OCI-LY1 (cell line): ENCODE data around the gene LY86.

ENCODE experiments used
- H2AFZ ChIP-seq: fragments of 200-600 bp; sonication (generic), shearing (Covaris generic); 2 replicates; pipeline ENCODE4 v1.6.0; 2014; ENCODE audit warnings: antibody characterized with exemption, mild to moderate bottlenecking, low read length
- H3F3A ChIP-seq: fragments of 200-600 bp; sonication (generic), shearing (Covaris generic); 2 replicates; pipeline ENCODE4 v1.6.0; 2014; ENCODE audit warnings: mild to moderate bottlenecking, antibody characterized with exemption, low read length, moderate library complexity; ENCODE audit not compliant: insufficient read depth
- H3K27ac ChIP-seq: fragments of 200-600 bp; sonication (generic); 2 replicates; pipeline ENCODE4 v1.5.1; 2014; ENCODE audit warnings: low read length, mixed run types, mild to moderate bottlenecking, low read depth; ENCODE audit not compliant: poor library complexity, severe bottlenecking
- H3K27me3 ChIP-seq: fragments of 200-600 bp; sonication (generic); 2 replicates; pipeline ENCODE4 v1.6.0; 2014; ENCODE audit warnings: antibody characterized with exemption, mild to moderate bottlenecking, low read length, moderate library complexity; ENCODE audit not compliant: insufficient read depth
- H3K36me3 ChIP-seq: fragments of 200-600 bp; sonication (generic); 2 replicates; pipeline ENCODE4 v1.6.1; 2014; ENCODE audit warnings: mild to moderate bottlenecking, antibody characterized with exemption, low read length, moderate library complexity, mixed read lengths; ENCODE audit not compliant: insufficient read depth
- H3K4me1 ChIP-seq: fragments of 200-600 bp; sonication (generic); 2 replicates; pipeline ENCODE4 v1.5.1; 2014; ENCODE audit warnings: mild to moderate bottlenecking, low read length, moderate library complexity; ENCODE audit not compliant: insufficient read depth, severe bottlenecking
- H3K4me2 ChIP-seq: fragments of 200-600 bp; sonication (generic), shearing (Covaris generic); 2 replicates; pipeline ENCODE4 v1.6.1; 2014; ENCODE audit warnings: low read length
- H3K4me3 ChIP-seq: fragments of 200-600 bp; sonication (generic); 2 replicates; pipeline ENCODE4 v1.5.1; 2014; ENCODE audit warnings: low read length, low read depth, mild to moderate bottlenecking, mixed read lengths; ENCODE audit not compliant: poor library complexity, severe bottlenecking
- H3K79me2 ChIP-seq: fragments of 200-600 bp; shearing (Covaris generic); 2 replicates; pipeline ENCODE4 v1.6.1; 2016; ENCODE audit warnings: mixed run types, low read length, mixed read lengths; ENCODE audit not compliant: insufficient read depth
- H3K9ac ChIP-seq: fragments of 200-600 bp; sonication (generic), shearing (Covaris generic); 2 replicates; pipeline ENCODE4 v1.6.1; 2014; ENCODE audit warnings: mild to moderate bottlenecking, low read length, mixed read lengths
- H3K9me2 ChIP-seq: fragments of 200-600 bp; sonication (generic), shearing (Covaris generic); 2 replicates; pipeline ENCODE4 v1.6.1; 2014; ENCODE audit warnings: low read depth, mild to moderate bottlenecking, low read length, mixed read lengths
- H3K9me3 ChIP-seq: fragments of 200-600 bp; shearing (Covaris generic); 2 replicates; pipeline ENCODE4 v1.6.1; 2014; ENCODE audit warnings: low read length, mixed read lengths
- H4K20me1 ChIP-seq: fragments of 200-600 bp; sonication (generic), shearing (Covaris generic); 2 replicates; pipeline ENCODE4 v1.6.0; 2016; ENCODE audit warnings: mild to moderate bottlenecking, low read length; ENCODE audit not compliant: insufficient read depth
- EZH2 ChIP-seq: fragments of 200-600 bp; sonication (generic), shearing (Covaris generic); IDR thresholded peaks from 2 replicates; pipeline ENCODE4 v1.8.0; 2017; ENCODE audit warnings: borderline replicate concordance, mixed run types, mild to moderate bottlenecking, antibody characterized with exemption, low read length, moderate library complexity, mixed read lengths
- TF ChIP-seq, protein P1 (sequence below): fragments of 200-600 bp; sonication (generic), shearing (Covaris generic); IDR thresholded peaks from 2 replicates; pipeline ENCODE4 v1.5.1; 2017; ENCODE audit warnings: mild to moderate bottlenecking, antibody characterized with exemption, low read length, moderate library complexity, mixed read lengths

Gene LY86

DNA sequence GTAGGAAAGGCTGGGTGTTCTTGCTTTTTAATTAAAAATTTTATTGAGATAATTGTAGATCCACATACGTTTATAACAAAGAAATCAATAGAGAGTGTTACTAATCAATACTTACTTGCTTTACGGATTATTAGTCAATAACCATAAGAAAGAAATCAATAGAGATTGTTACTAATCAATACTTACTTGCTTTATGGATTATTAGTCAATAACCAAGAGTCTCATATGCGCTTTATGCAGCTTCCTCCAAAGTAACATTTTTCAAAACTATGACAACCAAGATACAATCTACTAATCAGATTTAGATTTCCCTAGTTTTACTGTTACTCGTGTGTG, 31.0 kb upstream of the LY86 start:
- Histone ChIP-seq H3K79me2 (no peaks in the 10 kb centered on the region), H3K9ac (no peak overlapping the region), H3K27ac (no peak overlapping the region), H3K4me1 (no peaks in the 10 kb centered on the region), H3K4me3 (no peak overlapping the region), H4K20me1 (no peaks in the 10 kb centered on the region), H3K9me3 (no peaks in the 10 kb centered on the region), H3K4me2 (no peak overlapping the region), H3F3A (no peaks in the 10 kb centered on the region), H3K27me3 (no peaks in the 10 kb centered on the region), H2AFZ (no peak overlapping the region), H3K36me3 (no peaks in the 10 kb centered on the region), H3K9me2 (no peaks in the 10 kb centered on the region)
- no peak for TF ChIP-seq EZH2
- TF ChIP-seq, protein P1, sequence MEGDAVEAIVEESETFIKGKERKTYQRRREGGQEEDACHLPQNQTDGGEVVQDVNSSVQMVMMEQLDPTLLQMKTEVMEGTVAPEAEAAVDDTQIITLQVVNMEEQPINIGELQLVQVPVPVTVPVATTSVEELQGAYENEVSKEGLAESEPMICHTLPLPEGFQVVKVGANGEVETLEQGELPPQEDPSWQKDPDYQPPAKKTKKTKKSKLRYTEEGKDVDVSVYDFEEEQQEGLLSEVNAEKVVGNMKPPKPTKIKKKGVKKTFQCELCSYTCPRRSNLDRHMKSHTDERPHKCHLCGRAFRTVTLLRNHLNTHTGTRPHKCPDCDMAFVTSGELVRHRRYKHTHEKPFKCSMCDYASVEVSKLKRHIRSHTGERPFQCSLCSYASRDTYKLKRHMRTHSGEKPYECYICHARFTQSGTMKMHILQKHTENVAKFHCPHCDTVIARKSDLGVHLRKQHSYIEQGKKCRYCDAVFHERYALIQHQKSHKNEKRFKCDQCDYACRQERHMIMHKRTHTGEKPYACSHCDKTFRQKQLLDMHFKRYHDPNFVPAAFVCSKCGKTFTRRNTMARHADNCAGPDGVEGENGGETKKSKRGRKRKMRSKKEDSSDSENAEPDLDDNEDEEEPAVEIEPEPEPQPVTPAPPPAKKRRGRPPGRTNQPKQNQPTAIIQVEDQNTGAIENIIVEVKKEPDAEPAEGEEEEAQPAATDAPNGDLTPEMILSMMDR: no peak

GRCh38 chr6:6557886-6558285, 30.6 kb upstream of the LY86 start:
- H3K9me2 ChIP-seq: no peaks in the 10 kb centered on the region
- TF ChIP-seq, protein P1: no peak
- no peak for TF ChIP-seq EZH2
- H3F3A ChIP-seq: no peaks in the 10 kb centered on the region
- H3K4me1 ChIP-seq: no peaks in the 10 kb centered on the region
- H4K20me1 ChIP-seq: no peaks in the 10 kb centered on the region
- no peaks in the 10 kb centered on the region for H3K79me2 ChIP-seq
- no peak overlapping the region for H3K9ac ChIP-seq
- no peak overlapping the region for H3K4me3 ChIP-seq
- no peak overlapping the region for H3K4me2 ChIP-seq
- no peaks in the 10 kb centered on the region for H3K27me3 ChIP-seq
- no peak overlapping the region for H3K27ac ChIP-seq
- H3K9me3 ChIP-seq: no peaks in the 10 kb centered on the region
- H2AFZ ChIP-seq: no peak overlapping the region
- no peaks in the 10 kb centered on the region for H3K36me3 ChIP-seq

DNA sequence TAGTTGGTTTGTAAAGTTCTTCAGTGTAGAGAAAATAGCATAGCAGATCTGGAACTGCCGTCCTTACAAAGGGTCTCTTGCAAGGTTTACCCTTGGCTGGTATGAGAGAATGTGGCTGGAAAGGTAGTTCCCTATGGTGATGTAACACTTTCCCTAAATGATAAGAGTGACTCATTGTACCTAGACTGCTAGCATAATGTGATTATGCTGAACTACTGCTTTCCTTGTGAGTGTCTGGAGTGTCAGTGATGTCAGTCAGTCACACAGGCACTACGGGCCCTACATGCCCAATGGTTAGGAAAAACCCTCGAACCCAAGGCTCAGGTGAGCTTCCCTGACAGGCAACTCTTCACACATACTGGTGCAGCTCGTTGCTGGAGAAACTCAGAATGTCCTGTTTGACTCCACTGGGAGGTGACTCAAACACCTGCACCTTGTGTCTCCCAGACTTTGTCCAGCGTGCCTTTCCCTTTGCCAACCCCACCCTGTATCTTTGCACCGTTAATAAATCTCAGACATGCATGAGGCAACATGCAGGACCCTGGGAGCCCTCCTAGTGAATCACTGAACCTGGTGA, 28.4 kb upstream of the LY86 start:
- Histone ChIP-seq H3K27me3 (no peaks in the 10 kb centered on the region), H2AFZ (no peak overlapping the region), H3K9ac (no peak overlapping the region), H3K27ac (no peak overlapping the region), H3K9me3 (no peaks in the 10 kb centered on the region), H3K79me2 (no peaks in the 10 kb centered on the region), H3K36me3 (no peaks in the 10 kb centered on the region), H3K4me1 (no peaks in the 10 kb centered on the region), H3F3A (no peaks in the 10 kb centered on the region), H4K20me1 (no peaks in the 10 kb centered on the region), H3K4me3 (no peak overlapping the region), H3K9me2 (no peaks in the 10 kb centered on the region), H3K4me2 (no peak overlapping the region)
- TF ChIP-seq, protein P1: no peak
- TF ChIP-seq EZH2: no peak
